ENCODE results near the gene PCDHGB2.

- TF ChIP-seq, protein P1, sequence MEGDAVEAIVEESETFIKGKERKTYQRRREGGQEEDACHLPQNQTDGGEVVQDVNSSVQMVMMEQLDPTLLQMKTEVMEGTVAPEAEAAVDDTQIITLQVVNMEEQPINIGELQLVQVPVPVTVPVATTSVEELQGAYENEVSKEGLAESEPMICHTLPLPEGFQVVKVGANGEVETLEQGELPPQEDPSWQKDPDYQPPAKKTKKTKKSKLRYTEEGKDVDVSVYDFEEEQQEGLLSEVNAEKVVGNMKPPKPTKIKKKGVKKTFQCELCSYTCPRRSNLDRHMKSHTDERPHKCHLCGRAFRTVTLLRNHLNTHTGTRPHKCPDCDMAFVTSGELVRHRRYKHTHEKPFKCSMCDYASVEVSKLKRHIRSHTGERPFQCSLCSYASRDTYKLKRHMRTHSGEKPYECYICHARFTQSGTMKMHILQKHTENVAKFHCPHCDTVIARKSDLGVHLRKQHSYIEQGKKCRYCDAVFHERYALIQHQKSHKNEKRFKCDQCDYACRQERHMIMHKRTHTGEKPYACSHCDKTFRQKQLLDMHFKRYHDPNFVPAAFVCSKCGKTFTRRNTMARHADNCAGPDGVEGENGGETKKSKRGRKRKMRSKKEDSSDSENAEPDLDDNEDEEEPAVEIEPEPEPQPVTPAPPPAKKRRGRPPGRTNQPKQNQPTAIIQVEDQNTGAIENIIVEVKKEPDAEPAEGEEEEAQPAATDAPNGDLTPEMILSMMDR (IDR thresholded peaks at IDR 0.05; ENCODE audit: poor library complexity, severe bottlenecking), result no peak
- TF ChIP-seq EZH2 (IDR thresholded peaks at IDR 0.05; ENCODE audit: borderline replicate concordance, insufficient read depth, low read length, poor library complexity, severe bottlenecking) (no peak), REST (IDR thresholded peaks at IDR 0.05; ENCODE audit: borderline replicate concordance) (no peak), EP300 (conservative IDR thresholded peaks at IDR 0.05; ENCODE audit: poor library complexity, severe bottlenecking) (no peak), POLR2AphosphoS5 (IDR thresholded peaks at IDR 0.05) (no peak), TAF1 (IDR thresholded peaks at IDR 0.05; ENCODE audit: low read depth) (no peak), RAD21 (conservative IDR thresholded peaks at IDR 0.05) (no peak)
These were observed 42.9 kb downstream of the PCDHGB2 start, which contains the start of gene PCDHGA9 for GRCh38 chr5:141402553-141403243.
